ENCODE results near the gene ZNF101.
"Not testable (repeated sequence)": the region's sequence is repeated elsewhere in the genome, so short reads cannot be mapped to it uniquely, and the experiment has no call there.

Gene ZNF101

DNA sequence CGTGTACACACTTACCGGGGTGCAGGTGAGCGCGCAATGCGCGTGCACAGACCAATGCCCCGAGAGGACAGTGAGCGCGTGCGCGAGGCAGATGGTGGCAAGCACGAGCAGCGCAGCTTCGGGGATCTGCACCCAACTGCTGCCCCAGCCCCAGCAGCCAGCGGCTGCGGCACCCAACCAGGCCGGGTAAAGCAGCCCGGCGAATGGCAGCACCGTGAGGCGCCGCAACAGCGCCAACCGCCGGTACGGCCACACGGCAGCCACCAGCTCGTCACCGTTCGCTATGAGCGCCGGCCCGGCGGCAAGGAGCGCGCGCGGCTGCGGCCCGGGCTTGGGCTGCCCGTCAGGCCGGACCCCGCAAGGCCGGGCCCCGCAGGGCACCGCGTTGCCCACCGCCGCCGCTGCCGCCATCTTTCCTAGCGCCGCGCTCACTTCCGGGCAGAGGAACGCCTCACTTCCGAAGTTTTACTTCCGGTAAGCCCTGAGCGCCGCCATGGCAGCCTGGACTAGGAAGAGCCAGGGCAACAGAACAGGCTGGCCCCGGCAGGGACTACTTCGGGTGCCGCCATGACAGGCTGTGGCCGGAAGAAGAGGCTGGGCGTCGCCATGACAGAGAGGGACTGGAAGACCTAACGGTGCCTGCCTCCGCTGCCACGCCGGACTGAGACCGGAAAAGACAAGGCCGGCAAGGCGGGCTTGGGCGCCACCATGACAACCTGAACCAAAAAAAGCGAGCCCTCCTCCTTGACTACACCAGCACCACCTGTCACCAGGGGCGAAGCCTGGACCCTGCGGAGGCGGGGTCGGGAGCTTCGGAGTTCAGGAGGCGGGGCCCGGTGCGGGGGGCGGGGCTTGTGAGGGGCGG, 5.2 kb upstream of the ZNF101 start, which contains the start of gene ATP13A1:
ATP13A1 (minus strand) TSS at position 421 of the 865 bp plus-strand sequence; CDS start at position 411, 10 bp downstream.
- peak within 1 kb of the TSS; percentile 91 for H3K27ac ChIP-seq (replicated peaks)
- H3K4me3 ChIP-seq (replicated peaks; ENCODE audit: insufficient read depth, low read length) = peak within 1 kb of the TSS; percentile 71
- TF ChIP-seq, protein P1, sequence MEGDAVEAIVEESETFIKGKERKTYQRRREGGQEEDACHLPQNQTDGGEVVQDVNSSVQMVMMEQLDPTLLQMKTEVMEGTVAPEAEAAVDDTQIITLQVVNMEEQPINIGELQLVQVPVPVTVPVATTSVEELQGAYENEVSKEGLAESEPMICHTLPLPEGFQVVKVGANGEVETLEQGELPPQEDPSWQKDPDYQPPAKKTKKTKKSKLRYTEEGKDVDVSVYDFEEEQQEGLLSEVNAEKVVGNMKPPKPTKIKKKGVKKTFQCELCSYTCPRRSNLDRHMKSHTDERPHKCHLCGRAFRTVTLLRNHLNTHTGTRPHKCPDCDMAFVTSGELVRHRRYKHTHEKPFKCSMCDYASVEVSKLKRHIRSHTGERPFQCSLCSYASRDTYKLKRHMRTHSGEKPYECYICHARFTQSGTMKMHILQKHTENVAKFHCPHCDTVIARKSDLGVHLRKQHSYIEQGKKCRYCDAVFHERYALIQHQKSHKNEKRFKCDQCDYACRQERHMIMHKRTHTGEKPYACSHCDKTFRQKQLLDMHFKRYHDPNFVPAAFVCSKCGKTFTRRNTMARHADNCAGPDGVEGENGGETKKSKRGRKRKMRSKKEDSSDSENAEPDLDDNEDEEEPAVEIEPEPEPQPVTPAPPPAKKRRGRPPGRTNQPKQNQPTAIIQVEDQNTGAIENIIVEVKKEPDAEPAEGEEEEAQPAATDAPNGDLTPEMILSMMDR (IDR thresholded peaks at IDR 0.05; ENCODE audit: insufficient read depth, low read length) = no peak
- TF ChIP-seq SPI1 (IDR thresholded peaks at IDR 0.05; ENCODE audit: borderline replicate concordance, low read depth) (peak; percentile 55; the same call in 1 of the 2 replicates), GABPA (IDR thresholded peaks at IDR 0.05; ENCODE audit: low read depth) (peak; percentile 85), POLR2AphosphoS5 (IDR thresholded peaks at IDR 0.05; ENCODE audit: low read depth) (peak; percentile 83)
- TF ChIP-seq, protein P2, sequence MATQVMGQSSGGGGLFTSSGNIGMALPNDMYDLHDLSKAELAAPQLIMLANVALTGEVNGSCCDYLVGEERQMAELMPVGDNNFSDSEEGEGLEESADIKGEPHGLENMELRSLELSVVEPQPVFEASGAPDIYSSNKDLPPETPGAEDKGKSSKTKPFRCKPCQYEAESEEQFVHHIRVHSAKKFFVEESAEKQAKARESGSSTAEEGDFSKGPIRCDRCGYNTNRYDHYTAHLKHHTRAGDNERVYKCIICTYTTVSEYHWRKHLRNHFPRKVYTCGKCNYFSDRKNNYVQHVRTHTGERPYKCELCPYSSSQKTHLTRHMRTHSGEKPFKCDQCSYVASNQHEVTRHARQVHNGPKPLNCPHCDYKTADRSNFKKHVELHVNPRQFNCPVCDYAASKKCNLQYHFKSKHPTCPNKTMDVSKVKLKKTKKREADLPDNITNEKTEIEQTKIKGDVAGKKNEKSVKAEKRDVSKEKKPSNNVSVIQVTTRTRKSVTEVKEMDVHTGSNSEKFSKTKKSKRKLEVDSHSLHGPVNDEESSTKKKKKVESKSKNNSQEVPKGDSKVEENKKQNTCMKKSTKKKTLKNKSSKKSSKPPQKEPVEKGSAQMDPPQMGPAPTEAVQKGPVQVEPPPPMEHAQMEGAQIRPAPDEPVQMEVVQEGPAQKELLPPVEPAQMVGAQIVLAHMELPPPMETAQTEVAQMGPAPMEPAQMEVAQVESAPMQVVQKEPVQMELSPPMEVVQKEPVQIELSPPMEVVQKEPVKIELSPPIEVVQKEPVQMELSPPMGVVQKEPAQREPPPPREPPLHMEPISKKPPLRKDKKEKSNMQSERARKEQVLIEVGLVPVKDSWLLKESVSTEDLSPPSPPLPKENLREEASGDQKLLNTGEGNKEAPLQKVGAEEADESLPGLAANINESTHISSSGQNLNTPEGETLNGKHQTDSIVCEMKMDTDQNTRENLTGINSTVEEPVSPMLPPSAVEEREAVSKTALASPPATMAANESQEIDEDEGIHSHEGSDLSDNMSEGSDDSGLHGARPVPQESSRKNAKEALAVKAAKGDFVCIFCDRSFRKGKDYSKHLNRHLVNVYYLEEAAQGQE (IDR thresholded peaks at IDR 0.05; ENCODE audit: insufficient replicate concordance, low read depth) = no peak
- H3K27me3 ChIP-seq (ENCODE audit: insufficient read depth, poor library complexity, severe bottlenecking) = no peaks in the 10 kb centered on the region
- DNase-seq (ENCODE audit: low read depth in 1 of 2, low spot score in 1 of 2) = peak; percentile 95 to 99

DNA sequence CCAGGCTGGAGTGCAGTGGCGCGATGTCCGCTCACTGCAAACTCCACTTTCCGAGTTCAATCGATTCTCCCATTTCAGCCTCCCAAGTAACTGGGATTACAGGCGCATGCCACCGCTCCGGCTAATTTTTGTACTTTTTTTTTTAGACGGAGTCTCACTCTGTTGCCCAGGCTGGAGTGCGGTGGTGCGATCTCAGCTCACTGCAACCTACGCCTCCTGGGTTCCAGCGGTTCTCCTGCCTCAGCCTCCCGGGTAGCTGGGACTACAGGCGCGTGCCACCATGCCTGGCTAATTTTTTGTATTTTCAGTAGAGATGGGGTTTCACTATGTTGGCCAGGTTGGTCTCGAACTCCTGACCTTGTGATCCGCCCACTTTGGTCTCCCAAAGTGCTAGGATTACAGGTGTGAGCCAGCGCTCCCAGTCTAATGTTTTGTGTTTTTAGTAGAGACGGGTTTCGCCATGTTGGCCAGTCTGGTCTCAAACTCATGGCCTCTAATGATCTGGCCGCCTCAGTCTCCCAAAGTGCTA, 3.2 kb upstream of the ZNF101 start:
- H3K27me3 ChIP-seq (ENCODE audit: insufficient read depth, poor library complexity, severe bottlenecking); H3K27ac ChIP-seq (replicated peaks); DNase-seq (ENCODE audit: low read depth in 1 of 2, low spot score in 1 of 2); H3K4me3 ChIP-seq (replicated peaks; ENCODE audit: insufficient read depth, low read length): not testable (repeated sequence)

DNA sequence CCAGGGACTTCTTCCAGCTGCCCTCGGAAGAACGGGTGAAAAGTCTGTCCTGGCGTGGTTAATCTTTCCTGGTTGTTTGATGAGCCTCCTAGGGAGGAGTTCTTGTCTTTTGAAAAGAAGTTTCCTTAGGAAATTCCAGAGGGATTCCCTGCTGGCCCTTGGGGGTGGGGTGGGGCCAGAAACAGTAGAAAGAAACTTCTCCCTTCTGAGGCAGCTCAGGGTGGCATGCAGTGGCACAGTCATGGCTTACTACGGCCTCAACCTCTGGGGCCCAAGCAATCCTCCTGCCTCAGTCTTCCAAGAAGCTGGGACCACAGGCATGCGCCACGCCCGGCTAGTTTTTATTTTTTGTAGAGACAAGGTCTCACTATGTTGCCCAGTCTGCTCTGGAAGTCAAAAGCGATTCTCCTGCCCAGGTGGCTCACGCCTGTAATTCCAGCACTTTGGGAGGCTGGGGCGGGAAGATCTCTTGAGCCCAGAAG, 1.5 kb downstream of the ZNF101 start:
- TF ChIP-seq, protein P1 (IDR thresholded peaks at IDR 0.05; ENCODE audit: insufficient read depth, low read length) = no peak
- no peak for TF ChIP-seq GABPA (IDR thresholded peaks at IDR 0.05; ENCODE audit: low read depth)
- TF ChIP-seq SPI1 (IDR thresholded peaks at IDR 0.05; ENCODE audit: borderline replicate concordance, low read depth) = no peak
- TF ChIP-seq, protein P2 (IDR thresholded peaks at IDR 0.05; ENCODE audit: insufficient replicate concordance, low read depth) = no peak
- TF ChIP-seq POLR2AphosphoS5 (IDR thresholded peaks at IDR 0.05; ENCODE audit: low read depth) = no peak
- Histone ChIP-seq H3K27me3 (ENCODE audit: insufficient read depth, poor library complexity, severe bottlenecking) (no peaks in the 10 kb centered on the region), H3K27ac (replicated peaks) (no peak overlapping the region), H3K4me3 (replicated peaks; ENCODE audit: insufficient read depth, low read length) (no peak overlapping the region)
- DNase-seq (ENCODE audit: low read depth in 1 of 2, low spot score in 1 of 2) = no peak

DNA sequence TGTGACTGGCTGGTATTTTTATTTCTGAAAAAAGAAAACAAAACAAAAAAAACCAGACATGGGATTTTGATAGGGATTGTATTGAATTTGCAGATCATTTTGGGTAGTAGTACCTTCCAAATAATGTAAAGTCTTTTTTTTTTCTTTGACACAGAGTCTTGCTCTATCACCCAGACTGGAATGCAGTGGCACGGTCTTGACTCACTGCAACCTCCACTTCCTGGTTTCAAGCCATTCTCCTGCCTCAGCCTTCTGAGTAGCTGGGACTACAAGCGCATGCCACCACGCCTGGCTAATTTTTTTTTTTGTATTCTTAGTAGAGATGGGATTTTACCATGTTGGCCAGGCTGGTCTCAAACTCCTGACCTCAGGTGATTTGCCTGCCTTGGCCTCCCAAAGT, 4.2 kb downstream of the ZNF101 start:
- no peak overlapping the region for H3K27ac ChIP-seq (replicated peaks)
- no peak for DNase-seq (ENCODE audit: low read depth in 1 of 2, low spot score in 1 of 2)
- no peak for TF ChIP-seq GABPA (IDR thresholded peaks at IDR 0.05; ENCODE audit: low read depth)
- TF ChIP-seq POLR2AphosphoS5 (IDR thresholded peaks at IDR 0.05; ENCODE audit: low read depth) = no peak
- TF ChIP-seq, protein P2 (IDR thresholded peaks at IDR 0.05; ENCODE audit: insufficient replicate concordance, low read depth) = no peak
- TF ChIP-seq, protein P1 (IDR thresholded peaks at IDR 0.05; ENCODE audit: insufficient read depth, low read length) = no peak
- TF ChIP-seq SPI1 (IDR thresholded peaks at IDR 0.05; ENCODE audit: borderline replicate concordance, low read depth) = no peak
- H3K27me3 ChIP-seq (ENCODE audit: insufficient read depth, poor library complexity, severe bottlenecking) = no peaks in the 10 kb centered on the region
- no peak overlapping the region for H3K4me3 ChIP-seq (replicated peaks; ENCODE audit: insufficient read depth, low read length)

Measured in HL-60 (cell line).